ENCODE data around the gene SLC6A11. TPM values are rescaled to one million over a fixed set of nuclear protein-coding genes. Genes with fewer than 3 reads are reported as not detected.

SLC6A11 gene
- total RNA-seq, 3 donors from 2014 or later, result 0.13 TPM; not detected in 2

DNA sequence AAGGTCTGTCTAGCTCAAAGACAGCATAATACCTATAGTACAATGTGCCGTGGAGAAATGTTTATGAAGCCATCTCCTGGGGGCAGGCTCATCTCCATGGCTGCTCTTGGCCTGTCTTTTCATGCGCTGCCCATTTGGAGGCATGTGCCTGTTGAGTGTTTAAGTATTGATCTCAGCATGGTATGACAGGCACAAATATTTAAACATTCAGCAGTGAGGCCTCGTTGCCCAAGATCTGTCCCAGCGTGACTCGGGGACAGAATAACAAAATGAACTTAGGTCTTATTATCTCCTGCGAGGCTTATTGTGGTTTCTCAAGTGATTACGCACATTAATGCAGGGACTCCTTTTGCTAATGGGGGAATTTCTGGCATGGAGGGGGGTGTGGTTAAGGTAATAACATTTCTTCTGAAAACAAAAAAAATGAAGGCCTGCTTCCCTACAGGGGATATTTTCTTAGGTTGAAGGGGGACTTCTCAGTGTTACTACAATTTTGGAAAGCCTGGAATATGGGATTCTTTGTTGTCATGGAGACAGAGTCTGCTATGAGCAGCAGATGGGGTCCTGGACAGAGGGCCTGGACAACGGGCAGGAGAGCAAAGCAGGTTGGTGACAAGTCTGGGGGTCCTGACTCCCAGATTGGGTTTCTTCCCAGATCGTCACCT lies 172.1 kb downstream of the SLC6A11 start:
- Histone ChIP-seq H3K36me3 (ENCODE audit: low read depth) (no peaks in the 10 kb centered on the region), H3K4me1 (ENCODE audit: low read depth) (no peaks in the 10 kb centered on the region), H3K4me3 (no peak overlapping the region), H3K9me3 (no peaks in the 10 kb centered on the region)
- no peak for DNase-seq
- TF ChIP-seq, protein P1, sequence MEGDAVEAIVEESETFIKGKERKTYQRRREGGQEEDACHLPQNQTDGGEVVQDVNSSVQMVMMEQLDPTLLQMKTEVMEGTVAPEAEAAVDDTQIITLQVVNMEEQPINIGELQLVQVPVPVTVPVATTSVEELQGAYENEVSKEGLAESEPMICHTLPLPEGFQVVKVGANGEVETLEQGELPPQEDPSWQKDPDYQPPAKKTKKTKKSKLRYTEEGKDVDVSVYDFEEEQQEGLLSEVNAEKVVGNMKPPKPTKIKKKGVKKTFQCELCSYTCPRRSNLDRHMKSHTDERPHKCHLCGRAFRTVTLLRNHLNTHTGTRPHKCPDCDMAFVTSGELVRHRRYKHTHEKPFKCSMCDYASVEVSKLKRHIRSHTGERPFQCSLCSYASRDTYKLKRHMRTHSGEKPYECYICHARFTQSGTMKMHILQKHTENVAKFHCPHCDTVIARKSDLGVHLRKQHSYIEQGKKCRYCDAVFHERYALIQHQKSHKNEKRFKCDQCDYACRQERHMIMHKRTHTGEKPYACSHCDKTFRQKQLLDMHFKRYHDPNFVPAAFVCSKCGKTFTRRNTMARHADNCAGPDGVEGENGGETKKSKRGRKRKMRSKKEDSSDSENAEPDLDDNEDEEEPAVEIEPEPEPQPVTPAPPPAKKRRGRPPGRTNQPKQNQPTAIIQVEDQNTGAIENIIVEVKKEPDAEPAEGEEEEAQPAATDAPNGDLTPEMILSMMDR (IDR thresholded peaks at IDR 0.05), result no peak
- intact Hi-C loops (cut with DNase I, micrococcal nuclease), result no loop called here
- ATAC-seq, result no peak

DNA sequence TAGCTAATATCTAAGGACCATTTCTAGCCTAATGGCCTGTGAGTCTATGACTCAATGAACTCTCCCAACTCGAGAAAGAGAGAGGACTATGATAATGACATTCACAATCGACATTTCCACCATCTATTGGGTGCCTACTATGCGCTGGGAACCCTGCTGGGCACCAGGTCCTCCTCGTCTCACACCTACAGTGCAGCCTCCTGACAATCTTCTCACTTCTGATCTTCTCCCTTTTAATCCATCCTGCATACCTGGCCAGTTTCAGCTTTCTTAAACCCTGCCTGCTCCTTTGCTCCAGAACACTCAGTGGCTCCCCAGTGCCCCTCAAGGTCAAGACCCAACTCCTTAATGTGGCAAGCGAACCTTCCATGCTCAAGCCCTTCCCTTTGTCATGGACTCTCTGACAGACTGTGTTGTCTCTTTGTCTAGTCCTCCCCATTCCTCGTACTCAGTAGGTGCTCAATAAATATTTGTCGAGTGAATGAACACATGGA lies 173.0 kb downstream of the SLC6A11 start:
- Histone ChIP-seq H3K36me3 (ENCODE audit: low read depth) (no peaks in the 10 kb centered on the region), H3K4me1 (ENCODE audit: low read depth) (no peaks in the 10 kb centered on the region), H3K4me3 (no peak overlapping the region), H3K9me3 (no peaks in the 10 kb centered on the region)
- ATAC-seq (no peak), DNase-seq (no peak)
- TF ChIP-seq, protein P1 (IDR thresholded peaks at IDR 0.05), result no peak
- intact Hi-C loops (cut with DNase I, micrococcal nuclease), result no loop called here

Other genes starting within 250 kb of the SLC6A11 start
- gene SLC6A1, start 176.5 kb downstream of the SLC6A11 start, total RNA-seq, result under 1 TPM; 0.14 to 0.35 (median 0.20) TPM